Ishikawa (cell line): Measurements from ENCODE around the gene DNAI4.

ENCODE experiments used
- CEBPB ChIP-seq: IDR thresholded peaks from 2 replicates; pipeline ENCODE4 v1.6.1; 2012
- CREB1 ChIP-seq: IDR thresholded peaks from 2 replicates; pipeline ENCODE4 v1.6.1; 2012; ENCODE audit warnings: low read depth
- EGR1 ChIP-seq: IDR thresholded peaks from 2 replicates; pipeline ENCODE4 v1.6.1; 2012
- EP300 ChIP-seq: IDR thresholded peaks from 2 replicates; pipeline ENCODE4 v1.6.1; 2012; ENCODE audit warnings: borderline replicate concordance
- MAX ChIP-seq: IDR thresholded peaks from 2 replicates; pipeline ENCODE4 v1.6.1; 2012
- NFIC ChIP-seq: IDR thresholded peaks from 2 replicates; pipeline ENCODE4 v1.6.1; 2012
- RAD21 ChIP-seq: IDR thresholded peaks from 2 replicates; pipeline ENCODE4 v1.6.1; 2012; ENCODE audit warnings: low read depth
- REST ChIP-seq: IDR thresholded peaks from 2 replicates; pipeline ENCODE4 v1.6.1; 2012; ENCODE audit warnings: low read depth, mild to moderate bottlenecking
- TAF1 ChIP-seq: IDR thresholded peaks from 2 replicates; pipeline ENCODE4 v1.6.1; 2012; ENCODE audit warnings: low read depth, mild to moderate bottlenecking
- TCF12 ChIP-seq: IDR thresholded peaks from 2 replicates; pipeline ENCODE4 v1.6.1; 2012; ENCODE audit warnings: low read depth
- TEAD4 ChIP-seq: IDR thresholded peaks from 2 replicates; pipeline ENCODE4 v1.6.1; 2012
- YY1 ChIP-seq: IDR thresholded peaks from 2 replicates; pipeline ENCODE4 v1.6.1; 2012; ENCODE audit warnings: low read depth
- ZBTB7A ChIP-seq: IDR thresholded peaks from 2 replicates; pipeline ENCODE4 v1.6.1; 2012; ENCODE audit warnings: low read depth
- TF ChIP-seq, protein P1 (sequence below): IDR thresholded peaks from 2 replicates; pipeline ENCODE4 v1.6.1; 2012

- no peak for TF ChIP-seq EP300
- no peak for TF ChIP-seq REST
- TF ChIP-seq TAF1 = no peak
- no peak for TF ChIP-seq YY1
- no peak for TF ChIP-seq EGR1
- no peak for TF ChIP-seq ZBTB7A
- TF ChIP-seq CREB1 = no peak
- no peak for TF ChIP-seq TCF12
- TF ChIP-seq RAD21 = no peak
- no peak for TF ChIP-seq CEBPB
- no peak for TF ChIP-seq TEAD4
- TF ChIP-seq MAX = no peak
- TF ChIP-seq, protein P1, sequence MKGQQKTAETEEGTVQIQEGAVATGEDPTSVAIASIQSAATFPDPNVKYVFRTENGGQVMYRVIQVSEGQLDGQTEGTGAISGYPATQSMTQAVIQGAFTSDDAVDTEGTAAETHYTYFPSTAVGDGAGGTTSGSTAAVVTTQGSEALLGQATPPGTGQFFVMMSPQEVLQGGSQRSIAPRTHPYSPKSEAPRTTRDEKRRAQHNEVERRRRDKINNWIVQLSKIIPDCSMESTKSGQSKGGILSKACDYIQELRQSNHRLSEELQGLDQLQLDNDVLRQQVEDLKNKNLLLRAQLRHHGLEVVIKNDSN = no peak
- no peak for TF ChIP-seq NFIC
Measured at GRCh38 chr1:66951513-66951912, 26.9 kb upstream of the DNAI4 start.
